Lower leg skin (tissue), 3 donors: Measurements from ENCODE around the gene ACO2.

Experiments used
- POLR2A ChIP-seq, 2 donors: fragments of 450-650 bp; IDR thresholded peaks; one replicate each; pipeline ENCODE4 v1.6.1; 2016 to 2017; ENCODE audit warnings: antibody characterized with exemption in 2 of 2, mild to moderate bottlenecking in 1 of 2, moderate library complexity in 1 of 2
- TF ChIP-seq, protein P1 (sequence below), 3 donors: fragments of 450-650 bp; IDR thresholded peaks; one replicate each; pipeline ENCODE4 v1.5.1; 2016; ENCODE audit warnings: antibody characterized with exemption in 3 of 3, mild to moderate bottlenecking in 3 of 3, moderate library complexity in 2 of 3

DNA sequence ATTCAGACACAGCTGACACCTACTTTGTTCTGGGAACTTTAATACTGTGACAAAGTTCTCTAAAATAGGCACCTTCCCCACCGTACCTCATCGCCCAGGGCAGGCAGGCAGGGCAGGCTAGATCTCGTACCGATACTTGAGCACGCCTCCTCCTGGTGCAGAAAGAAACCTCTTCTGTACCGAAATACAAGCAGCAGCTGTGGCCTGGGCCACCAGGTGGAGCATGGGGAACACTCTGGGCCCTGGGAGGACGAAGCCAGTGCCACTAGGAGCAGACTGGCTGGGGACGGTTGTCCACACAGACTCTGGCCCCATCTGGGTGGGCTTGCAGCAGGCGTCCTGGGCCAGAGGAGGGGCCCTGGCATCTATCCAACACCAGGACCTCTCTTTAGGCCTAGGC, 108.0 kb downstream of the ACO2 start:
- TF ChIP-seq, protein P1, sequence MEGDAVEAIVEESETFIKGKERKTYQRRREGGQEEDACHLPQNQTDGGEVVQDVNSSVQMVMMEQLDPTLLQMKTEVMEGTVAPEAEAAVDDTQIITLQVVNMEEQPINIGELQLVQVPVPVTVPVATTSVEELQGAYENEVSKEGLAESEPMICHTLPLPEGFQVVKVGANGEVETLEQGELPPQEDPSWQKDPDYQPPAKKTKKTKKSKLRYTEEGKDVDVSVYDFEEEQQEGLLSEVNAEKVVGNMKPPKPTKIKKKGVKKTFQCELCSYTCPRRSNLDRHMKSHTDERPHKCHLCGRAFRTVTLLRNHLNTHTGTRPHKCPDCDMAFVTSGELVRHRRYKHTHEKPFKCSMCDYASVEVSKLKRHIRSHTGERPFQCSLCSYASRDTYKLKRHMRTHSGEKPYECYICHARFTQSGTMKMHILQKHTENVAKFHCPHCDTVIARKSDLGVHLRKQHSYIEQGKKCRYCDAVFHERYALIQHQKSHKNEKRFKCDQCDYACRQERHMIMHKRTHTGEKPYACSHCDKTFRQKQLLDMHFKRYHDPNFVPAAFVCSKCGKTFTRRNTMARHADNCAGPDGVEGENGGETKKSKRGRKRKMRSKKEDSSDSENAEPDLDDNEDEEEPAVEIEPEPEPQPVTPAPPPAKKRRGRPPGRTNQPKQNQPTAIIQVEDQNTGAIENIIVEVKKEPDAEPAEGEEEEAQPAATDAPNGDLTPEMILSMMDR (IDR thresholded peaks at IDR 0.05) = no peak
- no peak for TF ChIP-seq POLR2A (IDR thresholded peaks at IDR 0.05)
